Nephron (organoid): ENCODE results near the gene GABRG3.

Experiments
- H3K27ac Mint-ChIP-seq, 3 experiments: 2 replicates each; pipeline ENCODE4 v1.8.0; 2020; ENCODE audit warnings: mixed read lengths in 3 of 3, mild to moderate bottlenecking in 2 of 3, moderate library complexity in 1 of 3
- H3K27me3 Mint-ChIP-seq: 2 replicates; pipeline ENCODE4 v1.8.0; 2021; ENCODE audit warnings: low read depth, mild to moderate bottlenecking, moderate library complexity, mixed read lengths
- H3K36me3 Mint-ChIP-seq: 2 replicates; pipeline ENCODE4 v1.8.0; 2020; ENCODE audit warnings: low read depth, mixed read lengths
- H3K4me1 Mint-ChIP-seq: 2 replicates; pipeline ENCODE4 v1.8.0; 2020; ENCODE audit warnings: mixed read lengths
- H3K4me3 Mint-ChIP-seq, 3 experiments: 2 replicates each; pipeline ENCODE4 v1.8.0; 2020; ENCODE audit warnings: mild to moderate bottlenecking in 3 of 3, mixed read lengths in 3 of 3, moderate library complexity in 2 of 3
- H3K9me3 Mint-ChIP-seq: 2 replicates; pipeline ENCODE4 v1.8.0; 2020; ENCODE audit warnings: mixed read lengths
- CTCF ChIP-seq, 3 experiments: fragments of 200-600 bp; sonication (generic); IDR thresholded peaks; one replicate each; pipeline ENCODE4 v1.5.0; 2021; ENCODE audit warnings: antibody characterized with exemption in 3 of 3; ENCODE audit not compliant: unreplicated experiment in 3 of 3

GABRG3 gene

GRCh38 chr15:27027229-27027628, 56.2 kb downstream of the GABRG3 start:
- Mint-ChIP-seq H3K4me3 (no peak overlapping the region), H3K4me1 (peaks cover 18% of the 10 kb centered on the region), H3K27me3 (no peaks in the 10 kb centered on the region), H3K36me3 (no peaks in the 10 kb centered on the region), H3K9me3 (peaks cover 3% of the 10 kb centered on the region), H3K27ac (no peak overlapping the region)
- no peak for TF ChIP-seq CTCF (IDR thresholded peaks at IDR 0.05; ENCODE audit: unreplicated experiment in 3 of 3)

GRCh38 chr15:27028858-27029477, 58.0 kb downstream of the GABRG3 start:
- Mint-ChIP-seq H3K4me3 (no peak overlapping the region), H3K9me3 (peaks cover 4% of the 10 kb centered on the region), H3K36me3 (no peaks in the 10 kb centered on the region), H3K4me1 (peaks cover 18% of the 10 kb centered on the region), H3K27me3 (no peaks in the 10 kb centered on the region), H3K27ac (peak overlapping the region; percentile 30 to 56 (median 36))
- no peak for TF ChIP-seq CTCF (IDR thresholded peaks at IDR 0.05; ENCODE audit: unreplicated experiment in 3 of 3)

- H3K4me3 Mint-ChIP-seq = no peak overlapping the region
- H3K27me3 Mint-ChIP-seq = peaks cover 16% of the 10 kb centered on the region
- TF ChIP-seq CTCF (IDR thresholded peaks at IDR 0.05; ENCODE audit: unreplicated experiment in 3 of 3) = no peak
- peaks cover 4% of the 10 kb centered on the region for H3K9me3 Mint-ChIP-seq
- no peaks in the 10 kb centered on the region for H3K36me3 Mint-ChIP-seq
- H3K4me1 Mint-ChIP-seq = peaks cover 4% of the 10 kb centered on the region
- no peak overlapping the region for H3K27ac Mint-ChIP-seq
Measured at GRCh38 chr15:27036210-27036609, 65.2 kb downstream of the GABRG3 start.

GRCh38 chr15:27037501-27037900, 66.5 kb downstream of the GABRG3 start:
- H3K9me3 Mint-ChIP-seq = no peaks in the 10 kb centered on the region
- peaks cover 16% of the 10 kb centered on the region for H3K27me3 Mint-ChIP-seq
- H3K27ac Mint-ChIP-seq = no peak overlapping the region
- H3K36me3 Mint-ChIP-seq = no peaks in the 10 kb centered on the region
- no peak overlapping the region for H3K4me3 Mint-ChIP-seq
- H3K4me1 Mint-ChIP-seq = peaks cover 4% of the 10 kb centered on the region
- TF ChIP-seq CTCF (IDR thresholded peaks at IDR 0.05; ENCODE audit: unreplicated experiment in 3 of 3) = no peak

GRCh38 chr15:27039152-27039551, 68.2 kb downstream of the GABRG3 start:
- H3K27me3 Mint-ChIP-seq = peaks cover 16% of the 10 kb centered on the region
- no peaks in the 10 kb centered on the region for H3K9me3 Mint-ChIP-seq
- TF ChIP-seq CTCF (IDR thresholded peaks at IDR 0.05; ENCODE audit: unreplicated experiment in 3 of 3) = no peak
- H3K4me3 Mint-ChIP-seq = no peak overlapping the region
- H3K27ac Mint-ChIP-seq = no peak overlapping the region
- peaks cover 4% of the 10 kb centered on the region for H3K4me1 Mint-ChIP-seq
- H3K36me3 Mint-ChIP-seq = no peaks in the 10 kb centered on the region

- H3K4me3 Mint-ChIP-seq = no peak overlapping the region
- TF ChIP-seq CTCF (IDR thresholded peaks at IDR 0.05; ENCODE audit: unreplicated experiment in 3 of 3) = no peak
- H3K27me3 Mint-ChIP-seq = peaks cover 10% of the 10 kb centered on the region
- H3K9me3 Mint-ChIP-seq = no peaks in the 10 kb centered on the region
- peaks cover 4% of the 10 kb centered on the region for H3K4me1 Mint-ChIP-seq
- H3K27ac Mint-ChIP-seq = no peak overlapping the region
- H3K36me3 Mint-ChIP-seq = no peaks in the 10 kb centered on the region
Measured at GRCh38 chr15:27042230-27042629, 71.2 kb downstream of the GABRG3 start.
